ENCODE data around the gene ZNF24.

DNA sequence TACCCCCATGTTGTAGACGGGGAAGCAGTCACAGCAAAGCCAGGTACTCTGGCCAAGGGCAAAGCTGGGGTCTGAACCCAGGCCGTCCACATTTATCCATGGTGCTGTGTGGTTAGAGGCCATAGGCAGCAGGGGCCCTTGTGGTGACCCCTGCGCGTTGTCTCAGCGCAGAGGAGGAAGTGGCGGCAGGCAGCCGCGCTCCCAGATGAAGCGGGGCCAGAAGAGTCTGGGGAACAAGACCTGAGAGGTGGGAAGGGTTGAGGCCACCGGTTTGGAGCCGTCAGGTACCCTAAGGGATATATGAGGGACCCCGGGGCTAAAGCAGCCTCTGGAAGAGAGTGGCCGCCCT lies 32.1 kb upstream of the ZNF24 start:
- TF ChIP-seq, protein P1, sequence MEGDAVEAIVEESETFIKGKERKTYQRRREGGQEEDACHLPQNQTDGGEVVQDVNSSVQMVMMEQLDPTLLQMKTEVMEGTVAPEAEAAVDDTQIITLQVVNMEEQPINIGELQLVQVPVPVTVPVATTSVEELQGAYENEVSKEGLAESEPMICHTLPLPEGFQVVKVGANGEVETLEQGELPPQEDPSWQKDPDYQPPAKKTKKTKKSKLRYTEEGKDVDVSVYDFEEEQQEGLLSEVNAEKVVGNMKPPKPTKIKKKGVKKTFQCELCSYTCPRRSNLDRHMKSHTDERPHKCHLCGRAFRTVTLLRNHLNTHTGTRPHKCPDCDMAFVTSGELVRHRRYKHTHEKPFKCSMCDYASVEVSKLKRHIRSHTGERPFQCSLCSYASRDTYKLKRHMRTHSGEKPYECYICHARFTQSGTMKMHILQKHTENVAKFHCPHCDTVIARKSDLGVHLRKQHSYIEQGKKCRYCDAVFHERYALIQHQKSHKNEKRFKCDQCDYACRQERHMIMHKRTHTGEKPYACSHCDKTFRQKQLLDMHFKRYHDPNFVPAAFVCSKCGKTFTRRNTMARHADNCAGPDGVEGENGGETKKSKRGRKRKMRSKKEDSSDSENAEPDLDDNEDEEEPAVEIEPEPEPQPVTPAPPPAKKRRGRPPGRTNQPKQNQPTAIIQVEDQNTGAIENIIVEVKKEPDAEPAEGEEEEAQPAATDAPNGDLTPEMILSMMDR (IDR thresholded peaks at IDR 0.05 in 4 of 5, conservative IDR thresholded peaks at IDR 0.05 in 1 of 5), result no peak
- no peak for TF ChIP-seq POLR2A (IDR thresholded peaks at IDR 0.05)
